H9 (cell line): ENCODE measurements around the gene EDA. TPM values are rescaled to one million over a fixed set of nuclear protein-coding genes. Genes with fewer than 3 reads are reported as not detected.

Experiments
- DNase-seq: peaks from one replicate; pipeline ENCODE4 v3.0.0-alpha.2; 2017
- H2AFZ ChIP-seq: one replicate; pipeline ENCODE4 v1.6.1; 2013; ENCODE audit warnings: mild to moderate bottlenecking, low read length, control low read depth, moderate library complexity
- H2AK5ac ChIP-seq: 2 replicates; pipeline ENCODE4 v1.6.1; 2013; ENCODE audit warnings: low read length, control low read depth, mixed read lengths; ENCODE audit not compliant: insufficient read length
- H2BK120ac ChIP-seq: one replicate; pipeline ENCODE4 v1.6.1; 2013; ENCODE audit warnings: low read depth, mild to moderate bottlenecking, low read length, control low read depth, inconsistent platforms; ENCODE audit not compliant: poor library complexity, severe bottlenecking
- H2BK12ac ChIP-seq: 2 replicates; pipeline ENCODE4 v1.6.1; 2013; ENCODE audit warnings: low read length, control low read depth, mixed read lengths, low read depth; ENCODE audit not compliant: insufficient read length
- H2BK15ac ChIP-seq: 2 replicates; pipeline ENCODE4 v1.6.1; 2013; ENCODE audit warnings: low read depth, low read length, control low read depth
- H2BK20ac ChIP-seq: one replicate; pipeline ENCODE4 v1.6.1; 2013; ENCODE audit warnings: low read depth, mild to moderate bottlenecking, low read length, control low read depth, inconsistent platforms; ENCODE audit not compliant: poor library complexity, severe bottlenecking
- H2BK5ac ChIP-seq: 2 replicates; pipeline ENCODE4 v1.6.1; 2013; ENCODE audit warnings: low read length, control low read depth, mixed read lengths; ENCODE audit not compliant: insufficient read length
- H3K14ac ChIP-seq: 2 replicates; pipeline ENCODE4 v1.6.1; 2013; ENCODE audit warnings: low read length, control low read depth; ENCODE audit not compliant: insufficient read depth
- H3K18ac ChIP-seq: 2 replicates; pipeline ENCODE4 v1.6.1; 2013; ENCODE audit warnings: low read depth, mild to moderate bottlenecking, mixed read lengths, low read length, control low read depth; ENCODE audit not compliant: insufficient read length
- H3K23ac ChIP-seq: 2 replicates; pipeline ENCODE4 v1.6.1; 2013; ENCODE audit warnings: low read length, control low read depth, mixed read lengths, low read depth; ENCODE audit not compliant: insufficient read length
- H3K23me2 ChIP-seq: 2 replicates; pipeline ENCODE4 v1.6.1; 2013; ENCODE audit warnings: low read depth, mild to moderate bottlenecking, mixed read lengths, low read length, control low read depth; ENCODE audit not compliant: insufficient read length, poor library complexity, severe bottlenecking
- H3K27ac ChIP-seq: 2 replicates; pipeline ENCODE4 v1.5.1; 2013; ENCODE audit warnings: low read length, control low read depth, mixed read lengths, low read depth; ENCODE audit not compliant: insufficient read length
- H3K27me3 ChIP-seq: 2 replicates; pipeline ENCODE4 v1.6.1; 2013; ENCODE audit warnings: low read length, control low read depth, inconsistent platforms; ENCODE audit not compliant: insufficient read depth
- H3K4ac ChIP-seq: 2 replicates; pipeline ENCODE4 v1.6.1; 2013; ENCODE audit warnings: low read depth, mild to moderate bottlenecking, control low read depth, inconsistent platforms, low read length, moderate library complexity
- H3K4me1 ChIP-seq: 2 replicates; pipeline ENCODE4 v1.6.1; 2013; ENCODE audit warnings: low read length, control low read depth, inconsistent platforms; ENCODE audit not compliant: insufficient read depth
- H3K4me2 ChIP-seq: 2 replicates; pipeline ENCODE4 v1.6.1; 2013; ENCODE audit warnings: low read length, control low read depth, mixed read lengths; ENCODE audit not compliant: insufficient read length, insufficient read depth
- H3K56ac ChIP-seq: 2 replicates; pipeline ENCODE4 v1.6.1; 2013; ENCODE audit warnings: low read depth, mild to moderate bottlenecking, mixed read lengths, low read length, control low read depth; ENCODE audit not compliant: insufficient read length
- H3K79me1 ChIP-seq: 2 replicates; pipeline ENCODE4 v1.6.1; 2013; ENCODE audit warnings: low read depth, mild to moderate bottlenecking, moderate library complexity, low read length, control low read depth, inconsistent platforms; ENCODE audit not compliant: insufficient read depth, poor library complexity, severe bottlenecking
- H3K79me2 ChIP-seq: 2 replicates; pipeline ENCODE4 v1.6.1; 2013; ENCODE audit warnings: low read length, control low read depth, inconsistent platforms; ENCODE audit not compliant: insufficient read depth
- H3K9ac ChIP-seq: 2 replicates; pipeline ENCODE4 v1.6.1; 2013; ENCODE audit warnings: low read length, control low read depth, mixed read lengths; ENCODE audit not compliant: insufficient read length; ENCODE audit errors: extremely low read depth
- H3K9me3 ChIP-seq: one replicate; pipeline ENCODE4 v1.6.1; 2013; ENCODE audit warnings: low read depth, low read length, inconsistent platforms; ENCODE audit not compliant: control insufficient read depth
- H3T11ph ChIP-seq: one replicate; pipeline ENCODE4 v1.6.1; 2013; ENCODE audit warnings: mild to moderate bottlenecking, low read length, control low read depth, inconsistent platforms
- H4K20me1 ChIP-seq: one replicate; pipeline ENCODE4 v1.6.1; 2013; ENCODE audit not compliant: control insufficient read depth, insufficient read length, insufficient read depth
- H4K5ac ChIP-seq: 2 replicates; pipeline ENCODE4 v1.6.1; 2013; ENCODE audit warnings: low read depth, mild to moderate bottlenecking, mixed read lengths, low read length, control low read depth; ENCODE audit not compliant: insufficient read length
- H4K8ac ChIP-seq: replicated peaks from 2 replicates; pipeline ENCODE4 v1.6.1; 2013; ENCODE audit warnings: low read length, control low read depth, mixed read lengths, low read depth; ENCODE audit not compliant: insufficient read length
- H4K91ac ChIP-seq: 2 replicates; pipeline ENCODE4 v1.6.1; 2013; ENCODE audit warnings: low read depth, mild to moderate bottlenecking, moderate library complexity, mixed read lengths, low read length, control low read depth; ENCODE audit not compliant: insufficient read length
- H3K27ac Mint-ChIP-seq, 3 experiments: 2 replicates in 2 of 3; 3 replicates in 1 of 3; pipeline ENCODE4 v1.8.0; 2020 to 2021; ENCODE audit warnings: mixed read lengths in 3 of 3, mild to moderate bottlenecking in 1 of 3, moderate library complexity in 1 of 3
- H3K27me3 Mint-ChIP-seq: 2 replicates; pipeline ENCODE4 v1.8.0; 2021; ENCODE audit warnings: low read depth, mild to moderate bottlenecking, moderate library complexity, mixed read lengths
- H3K36me3 Mint-ChIP-seq, 3 experiments: 2 replicates in 2 of 3; 3 replicates in 1 of 3; pipeline ENCODE4 v1.8.0; 2020 to 2021; ENCODE audit warnings: low read depth in 3 of 3, mixed read lengths in 3 of 3; ENCODE audit not compliant: insufficient read depth in 1 of 3
- H3K4me1 Mint-ChIP-seq, 2 experiments: 2 replicates each; pipeline ENCODE4 v1.8.0; 2020; ENCODE audit warnings: mixed read lengths in 2 of 2
- H3K4me3 Mint-ChIP-seq, 2 experiments: 2 replicates in 1 of 2; 3 replicates in 1 of 2; pipeline ENCODE4 v1.8.0; 2020 to 2021; ENCODE audit warnings: mild to moderate bottlenecking in 2 of 2, mixed read lengths in 2 of 2, moderate library complexity in 1 of 2
- H3K9me3 Mint-ChIP-seq, 2 experiments: 2 replicates in 1 of 2; 3 replicates in 1 of 2; pipeline ENCODE4 v1.8.0; 2020; ENCODE audit warnings: mild to moderate bottlenecking in 2 of 2, mixed read lengths in 2 of 2, moderate library complexity in 1 of 2
- CTCF ChIP-seq: fragments of 200-600 bp; sonication (generic); conservative IDR thresholded peaks from 3 replicates; pipeline ENCODE4 v1.8.0; 2021; ENCODE audit warnings: antibody characterized with exemption, mild to moderate bottlenecking
- total RNA-seq: library from RNA; stranded (reverse); gene quantifications from 2 replicates; pipeline ENCODE4 v1.2.1, GENCODE V29; 2021

EDA gene
- total RNA-seq, 1 experiment from 2014 or later = 7.7 TPM

GRCh38 chrX:69674891-69675290 is 59.0 kb downstream of the EDA start:
- Histone ChIP-seq H2BK120ac (no peak overlapping the region), H3K27ac (no peak overlapping the region), H3K23ac (no peak overlapping the region), H4K91ac (no peak overlapping the region), H2BK12ac (no peak overlapping the region), H3K79me2 (no peaks in the 10 kb centered on the region), H3K56ac (no peak overlapping the region), H3K18ac (no peak overlapping the region), H3K23me2 (no peaks in the 10 kb centered on the region), H3K4me1 (no peaks in the 10 kb centered on the region), H3T11ph (no peak overlapping the region), H2BK20ac (no peak overlapping the region), H3K79me1 (no peaks in the 10 kb centered on the region), H3K14ac (no peak overlapping the region), H4K20me1 (no peaks in the 10 kb centered on the region), H4K8ac (no peak overlapping the region), H2BK5ac (no peak overlapping the region), H3K9ac (no peak overlapping the region), H2AFZ (no peak overlapping the region), H4K5ac (no peak overlapping the region), H3K9me3 (peaks cover 31% of the 10 kb centered on the region), H3K27me3 (no peaks in the 10 kb centered on the region), H2BK15ac (no peak overlapping the region), H3K4ac (no peak overlapping the region), H2AK5ac (no peak overlapping the region), H3K4me2 (no peak overlapping the region)
- no peaks in the 10 kb centered on the region for H3K27me3 Mint-ChIP-seq
- H3K9me3 Mint-ChIP-seq = peaks cover 58 to 60% of the 10 kb centered on the region in 2 experiments
- no peak overlapping the region for H3K27ac Mint-ChIP-seq
- no peak for TF ChIP-seq CTCF
- H3K4me1 Mint-ChIP-seq = no peaks in the 10 kb centered on the region; a peak in 1 of 4 replicates
- H3K36me3 Mint-ChIP-seq = peaks cover 12 to 26% (median 16%) of the 10 kb centered on the region in 3 experiments
- no peak overlapping the region for H3K4me3 Mint-ChIP-seq
- DNase-seq = no peak
